Vagina (tissue), 2 donors: ENCODE data around the gene GRIFIN.

Experiments
- CTCF ChIP-seq, 3 experiments: fragments of 450-650 bp in 2 of 3; fragments of 200-600 bp in 1 of 3; sonication (generic) in 1 of 3; IDR thresholded peaks; one replicate each; pipeline ENCODE4 v1.5.1; 2017 to 2019; ENCODE audit warnings: antibody characterized with exemption in 3 of 3, mild to moderate bottlenecking in 2 of 3, moderate library complexity in 2 of 3
- POLR2A ChIP-seq, 2 donors: fragments of 450-650 bp; IDR thresholded peaks; one replicate each; pipeline ENCODE4 v1.6.1; 2017; ENCODE audit warnings: antibody characterized with exemption in 2 of 2, mild to moderate bottlenecking in 2 of 2, moderate library complexity in 2 of 2
- POLR2AphosphoS5 ChIP-seq, 2 donors: sonication (generic); formaldehyde crosslinking; IDR thresholded peaks; one replicate each; pipeline ENCODE4 v1.9.0; 2017; ENCODE audit warnings: antibody characterized with exemption in 2 of 2, mild to moderate bottlenecking in 2 of 2, low read depth in 1 of 2; ENCODE audit not compliant: insufficient read depth in 1 of 2

- TF ChIP-seq CTCF (IDR thresholded peaks at IDR 0.05) (no peak), POLR2A (IDR thresholded peaks at IDR 0.05) (no peak), POLR2AphosphoS5 (IDR thresholded peaks at IDR 0.05; ENCODE audit: insufficient read depth in 1 of 2, low read depth in 1 of 2) (no peak)
Measured at GRCh38 chr7:2481195-2481594, 5.0 kb upstream of the GRIFIN start.
